IPS DF 19.7 (cell line): ENCODE data around the gene MRPL36.

Source experiments
- DNase-seq: peaks from one replicate; pipeline ENCODE4 v3.0.0-alpha.2; 2013; ENCODE audit warnings: low read depth, low spot score

The MRPL36 gene

GRCh38 chr5:1764606-1764960 lies 35.1 kb downstream of the MRPL36 start:
- no peak for DNase-seq

DNA sequence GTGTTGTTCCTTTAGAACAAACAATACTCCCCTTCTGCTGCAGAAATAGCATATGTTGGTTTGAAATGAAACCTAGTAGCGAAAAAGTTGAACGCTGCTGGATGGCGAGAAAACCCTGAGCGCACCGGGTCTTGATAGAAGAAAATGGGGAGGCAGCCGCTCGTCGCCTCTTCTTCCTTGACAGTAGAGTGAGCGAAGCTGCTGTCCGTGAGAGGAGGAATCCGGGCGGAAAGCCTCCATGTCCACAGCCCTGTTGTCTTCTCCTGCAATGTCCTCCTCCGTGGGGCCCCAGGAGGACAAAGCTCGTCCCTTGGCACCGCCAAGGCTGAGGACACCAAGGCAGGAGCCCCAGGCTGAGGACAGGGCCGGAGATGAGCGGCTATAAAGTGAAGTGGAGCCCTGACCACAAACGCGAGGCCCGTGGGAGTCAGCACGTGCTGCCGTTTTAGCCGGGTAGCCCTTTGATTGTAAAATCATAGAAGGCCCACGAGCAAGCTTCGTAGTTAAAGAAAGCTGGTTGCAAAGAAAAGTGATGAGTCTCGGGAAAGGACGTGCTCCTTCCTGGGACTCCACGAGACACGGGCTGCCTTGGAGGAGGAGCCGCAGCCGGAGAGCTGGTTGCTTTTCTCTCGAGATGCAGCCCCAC lies 35.6 kb downstream of the MRPL36 start:
- DNase-seq: no peak

- DNase-seq: no peak
These were observed 36.1 kb downstream of the MRPL36 start for GRCh38 chr5:1763548-1763911.

- no peak for DNase-seq
These were observed 36.6 kb downstream of the MRPL36 start for GRCh38 chr5:1762883-1763547.

DNA sequence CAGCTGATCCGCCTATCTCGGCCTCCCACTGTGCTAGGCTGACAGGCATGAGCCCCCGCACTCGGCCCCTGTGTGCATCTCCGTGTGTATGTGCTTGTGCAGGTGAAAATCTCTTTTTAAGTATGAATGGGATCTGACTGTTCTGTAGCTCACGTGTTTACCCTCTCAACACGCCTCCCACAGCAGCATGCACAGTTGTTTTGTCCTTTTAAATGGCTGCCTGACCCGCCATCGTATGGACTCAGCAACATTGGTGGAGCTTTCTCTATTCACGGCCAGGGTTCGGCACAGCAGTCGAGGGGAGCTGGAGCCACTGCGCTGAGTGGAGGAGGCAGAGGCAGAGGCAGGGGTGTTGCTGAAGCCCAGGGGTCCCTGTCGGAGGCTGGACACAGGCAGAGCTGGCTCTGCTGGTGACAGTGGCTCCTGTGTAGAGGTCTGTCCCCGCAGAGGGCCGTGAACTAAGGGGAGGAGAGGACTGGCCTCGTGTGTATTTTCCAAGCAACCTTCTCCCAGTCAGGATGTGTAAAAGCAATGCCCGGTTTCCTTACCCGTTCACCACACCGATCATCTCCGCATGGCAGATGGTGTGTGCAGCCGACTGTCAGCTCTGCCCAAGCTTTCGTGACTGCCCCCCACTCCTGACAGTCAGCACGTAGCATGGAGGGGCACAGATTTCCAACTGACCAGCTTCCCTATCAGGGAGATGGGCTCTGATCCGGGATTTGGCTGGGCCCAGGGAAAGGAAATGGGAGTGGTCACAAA lies 37.3 kb downstream of the MRPL36 start:
- DNase-seq: no peak

- DNase-seq: no peak
These were observed 38.2 kb downstream of the MRPL36 start for GRCh38 chr5:1761453-1761755.

- no peak for DNase-seq
These were observed 38.8 kb downstream of the MRPL36 start for GRCh38 chr5:1760656-1761452.

- no peak for DNase-seq
These were observed 39.4 kb downstream of the MRPL36 start for GRCh38 chr5:1760231-1760630.

DNA sequence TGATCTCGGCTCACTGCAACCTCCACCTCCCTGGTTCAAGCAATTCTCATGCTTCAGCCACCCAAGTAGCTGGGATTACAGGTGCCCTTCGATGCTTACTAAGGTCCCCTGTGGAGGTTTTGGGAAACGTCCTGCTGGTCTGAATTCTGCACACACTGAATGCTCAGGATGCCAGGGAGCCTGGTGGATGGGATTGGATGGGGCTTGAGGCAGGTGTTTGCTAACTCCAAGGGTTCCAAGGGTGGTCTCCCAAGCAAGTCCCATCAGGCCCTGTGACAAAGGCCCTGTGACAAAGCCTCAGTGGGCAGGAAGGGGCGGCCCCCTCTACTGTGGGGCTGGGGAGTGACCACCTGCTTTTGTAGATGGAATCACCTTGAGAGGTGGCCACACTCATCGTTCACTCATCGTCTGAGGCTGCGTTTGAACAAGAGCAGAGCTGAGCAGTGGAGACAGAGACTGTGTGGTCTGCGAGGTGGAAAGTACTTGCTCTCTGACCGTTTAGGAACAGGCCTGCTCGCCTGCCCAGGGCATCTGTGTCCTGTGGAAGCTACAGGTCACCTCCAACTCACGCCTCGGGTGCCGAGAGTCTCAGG lies 40.2 kb downstream of the MRPL36 start:
- DNase-seq: no peak

DNA sequence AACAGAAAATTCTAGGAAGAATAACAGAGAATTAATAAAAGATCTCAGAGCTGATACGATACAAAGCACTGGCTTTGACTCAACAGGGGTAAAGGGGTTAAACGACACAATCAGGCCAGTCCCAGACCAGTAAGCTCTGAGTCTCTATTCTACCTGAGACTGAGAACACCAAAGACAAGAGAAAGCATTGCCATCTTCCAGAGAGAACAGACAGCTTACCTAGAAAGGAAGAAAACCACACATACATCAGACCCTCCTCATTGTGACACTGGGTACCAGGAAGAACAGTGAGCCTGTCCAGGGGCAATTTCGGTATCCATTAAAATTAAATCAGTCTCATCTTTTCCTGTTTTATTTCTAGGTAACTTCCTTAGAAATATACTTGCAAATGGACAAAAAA lies 41.1 kb downstream of the MRPL36 start:
- no peak for DNase-seq

GRCh38 chr5:1757511-1757910 lies 42.1 kb downstream of the MRPL36 start:
- no peak for DNase-seq

- no peak for DNase-seq
These were observed 43.2 kb downstream of the MRPL36 start for GRCh38 chr5:1756481-1756880.

- DNase-seq: no peak
These were observed 44.2 kb downstream of the MRPL36 start for GRCh38 chr5:1755321-1755949.

- no peak for DNase-seq
These were observed 45.0 kb downstream of the MRPL36 start for GRCh38 chr5:1754531-1755220.

DNA sequence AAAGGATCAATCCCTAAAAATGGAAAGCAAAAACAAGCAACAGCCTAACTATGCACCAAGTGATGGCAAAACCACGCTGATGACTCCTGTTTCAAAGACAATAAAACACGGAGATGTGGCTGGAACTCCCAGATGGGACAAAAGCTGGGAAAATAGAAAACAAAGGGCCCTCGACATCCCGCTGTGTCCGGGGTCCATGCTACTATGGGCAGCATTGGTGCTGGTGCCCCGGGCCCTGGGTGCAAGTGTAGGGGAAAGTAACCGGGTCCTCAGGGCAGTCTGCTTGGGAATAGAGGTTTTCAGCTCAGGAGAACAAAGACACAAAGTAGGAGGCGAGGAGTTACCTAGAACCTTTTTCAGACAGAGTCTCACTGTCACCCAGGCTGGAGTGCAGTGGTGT lies 46.1 kb downstream of the MRPL36 start:
- no peak for DNase-seq

GRCh38 chr5:1752881-1753280 lies 46.8 kb downstream of the MRPL36 start:
- no peak for DNase-seq

DNA sequence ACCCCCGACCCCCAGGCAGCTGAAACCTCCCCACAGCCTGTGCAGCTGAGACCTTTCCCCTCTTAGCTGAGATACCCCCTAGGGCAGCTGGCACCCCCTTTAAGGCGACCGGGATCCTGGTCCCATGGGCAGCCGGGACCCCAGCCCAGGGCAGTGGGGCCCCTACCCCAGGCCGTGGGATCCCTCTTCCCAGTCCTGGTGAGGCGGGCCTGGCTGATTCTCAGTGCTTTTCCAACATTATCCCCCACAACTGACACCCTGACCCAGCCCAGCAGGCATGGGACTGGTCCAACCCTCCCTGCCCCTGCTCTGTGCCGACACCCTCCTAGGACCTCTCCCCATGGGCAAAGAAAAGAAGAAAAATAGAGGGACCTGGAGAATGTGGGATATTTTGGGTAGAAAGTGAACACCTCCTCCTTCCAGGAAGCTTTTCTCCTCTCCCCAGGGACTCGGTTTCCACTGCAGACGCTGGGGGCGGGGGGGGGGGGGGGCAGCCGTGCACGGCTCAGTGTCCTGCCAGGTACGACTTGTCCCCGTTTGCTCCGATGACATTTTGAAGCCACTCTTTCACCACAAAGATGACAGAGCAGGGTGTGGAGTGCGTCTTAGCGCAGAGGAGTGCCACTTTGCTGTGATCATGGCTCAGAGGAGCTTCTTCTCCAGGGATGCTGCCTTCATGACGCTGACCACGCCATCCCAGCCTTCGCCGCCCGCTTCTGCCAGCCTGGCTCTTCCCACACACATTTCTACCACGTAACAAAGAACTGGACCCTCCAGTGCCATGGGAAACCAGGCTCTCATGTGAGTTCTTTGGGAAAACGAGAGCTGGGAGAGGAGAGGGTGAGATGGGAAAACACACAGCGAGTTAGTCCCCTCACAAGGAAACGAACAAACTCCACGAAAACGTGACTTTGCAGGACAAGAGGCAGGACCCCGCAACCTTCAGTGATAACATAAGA lies 47.5 kb downstream of the MRPL36 start:
- DNase-seq: no peak

- DNase-seq: no peak
These were observed 48.4 kb downstream of the MRPL36 start for GRCh38 chr5:1751026-1751863.

- DNase-seq: no peak
These were observed 49.2 kb downstream of the MRPL36 start for GRCh38 chr5:1750469-1750868.
